Measurements from ENCODE around the gene CANT1.
A peak's percentile ranks its signal among the peaks of the same experiment; 100 is the strongest.

DNA sequence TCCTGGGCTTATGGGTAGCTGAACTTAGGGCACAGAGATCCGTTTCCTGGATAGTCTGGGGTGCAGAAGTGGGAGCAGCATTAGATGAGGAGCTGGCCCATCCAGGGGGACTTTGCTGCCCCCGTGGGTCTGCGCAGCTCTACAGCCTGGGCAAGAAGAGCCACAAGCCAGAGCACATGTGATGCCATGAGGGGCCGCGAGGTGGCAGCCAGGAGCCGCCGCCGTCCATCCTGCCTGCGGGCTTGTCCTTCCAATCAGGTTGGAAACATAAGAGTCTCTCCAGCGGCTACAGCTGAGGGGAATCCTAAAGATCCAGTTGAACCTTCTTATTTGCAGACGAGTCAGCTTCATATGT is 36.3 kb upstream of the CANT1 start:
- no peak for TF ChIP-seq POLR2A (IDR thresholded peaks at IDR 0.05)
- peak; percentile 74 to 92 (median 87) for TF ChIP-seq CTCF (IDR thresholded peaks at IDR 0.05)
